ENCODE data around the gene LCK.

DNA sequence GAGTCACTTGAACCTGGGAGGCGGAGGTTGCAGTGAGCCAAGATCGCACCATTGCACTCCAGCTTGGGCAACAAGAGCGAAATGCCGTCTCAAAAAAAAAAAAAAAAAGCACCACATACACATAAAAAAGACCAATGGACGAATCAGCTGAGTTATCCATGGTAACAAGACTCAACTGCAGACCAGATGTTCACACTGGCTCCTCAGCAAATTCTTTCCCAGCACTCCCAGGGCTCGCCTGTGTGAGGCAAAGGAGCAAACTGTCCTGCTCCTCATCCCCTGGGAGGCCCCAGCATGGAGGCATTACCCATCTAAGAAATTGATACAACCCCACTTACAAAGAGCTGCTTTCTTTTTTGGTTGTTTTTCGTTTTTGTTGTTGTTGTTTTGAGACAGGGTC is 32.0 kb upstream of the LCK start:
- TF ChIP-seq KLF10 (tag by site-specific recombination; IDR thresholded peaks at IDR 0.05) (no peak), ZNF302 (tag by site-specific recombination; IDR thresholded peaks at IDR 0.05; ENCODE audit: low read depth) (no peak), ZNF37A (tag by site-specific recombination; IDR thresholded peaks at IDR 0.05) (no peak), ZNF266 (tag by site-specific recombination; IDR thresholded peaks at IDR 0.05; ENCODE audit: low read depth) (no peak), EGR2 (tag by site-specific recombination; IDR thresholded peaks at IDR 0.05; ENCODE audit: low read depth) (no peak), YY1 (tag by site-specific recombination; IDR thresholded peaks at IDR 0.05) (no peak), IKZF3 (tag by site-specific recombination; IDR thresholded peaks at IDR 0.05) (no peak), ZNF239 (tag by site-specific recombination; IDR thresholded peaks at IDR 0.05) (no peak), ZNF76 (tag by site-specific recombination; IDR thresholded peaks at IDR 0.05; ENCODE audit: borderline replicate concordance, low read depth) (no peak)
- TF ChIP-seq, protein P1, sequence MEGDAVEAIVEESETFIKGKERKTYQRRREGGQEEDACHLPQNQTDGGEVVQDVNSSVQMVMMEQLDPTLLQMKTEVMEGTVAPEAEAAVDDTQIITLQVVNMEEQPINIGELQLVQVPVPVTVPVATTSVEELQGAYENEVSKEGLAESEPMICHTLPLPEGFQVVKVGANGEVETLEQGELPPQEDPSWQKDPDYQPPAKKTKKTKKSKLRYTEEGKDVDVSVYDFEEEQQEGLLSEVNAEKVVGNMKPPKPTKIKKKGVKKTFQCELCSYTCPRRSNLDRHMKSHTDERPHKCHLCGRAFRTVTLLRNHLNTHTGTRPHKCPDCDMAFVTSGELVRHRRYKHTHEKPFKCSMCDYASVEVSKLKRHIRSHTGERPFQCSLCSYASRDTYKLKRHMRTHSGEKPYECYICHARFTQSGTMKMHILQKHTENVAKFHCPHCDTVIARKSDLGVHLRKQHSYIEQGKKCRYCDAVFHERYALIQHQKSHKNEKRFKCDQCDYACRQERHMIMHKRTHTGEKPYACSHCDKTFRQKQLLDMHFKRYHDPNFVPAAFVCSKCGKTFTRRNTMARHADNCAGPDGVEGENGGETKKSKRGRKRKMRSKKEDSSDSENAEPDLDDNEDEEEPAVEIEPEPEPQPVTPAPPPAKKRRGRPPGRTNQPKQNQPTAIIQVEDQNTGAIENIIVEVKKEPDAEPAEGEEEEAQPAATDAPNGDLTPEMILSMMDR (tag by site-specific recombination; IDR thresholded peaks at IDR 0.05), result no peak
- TF ChIP-seq, protein P2, sequence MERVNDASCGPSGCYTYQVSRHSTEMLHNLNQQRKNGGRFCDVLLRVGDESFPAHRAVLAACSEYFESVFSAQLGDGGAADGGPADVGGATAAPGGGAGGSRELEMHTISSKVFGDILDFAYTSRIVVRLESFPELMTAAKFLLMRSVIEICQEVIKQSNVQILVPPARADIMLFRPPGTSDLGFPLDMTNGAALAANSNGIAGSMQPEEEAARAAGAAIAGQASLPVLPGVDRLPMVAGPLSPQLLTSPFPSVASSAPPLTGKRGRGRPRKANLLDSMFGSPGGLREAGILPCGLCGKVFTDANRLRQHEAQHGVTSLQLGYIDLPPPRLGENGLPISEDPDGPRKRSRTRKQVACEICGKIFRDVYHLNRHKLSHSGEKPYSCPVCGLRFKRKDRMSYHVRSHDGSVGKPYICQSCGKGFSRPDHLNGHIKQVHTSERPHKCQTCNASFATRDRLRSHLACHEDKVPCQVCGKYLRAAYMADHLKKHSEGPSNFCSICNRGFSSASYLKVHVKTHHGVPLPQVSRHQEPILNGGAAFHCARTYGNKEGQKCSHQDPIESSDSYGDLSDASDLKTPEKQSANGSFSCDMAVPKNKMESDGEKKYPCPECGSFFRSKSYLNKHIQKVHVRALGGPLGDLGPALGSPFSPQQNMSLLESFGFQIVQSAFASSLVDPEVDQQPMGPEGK (tag by site-specific recombination; IDR thresholded peaks at IDR 0.05), result no peak
- TF ChIP-seq, protein P3, sequence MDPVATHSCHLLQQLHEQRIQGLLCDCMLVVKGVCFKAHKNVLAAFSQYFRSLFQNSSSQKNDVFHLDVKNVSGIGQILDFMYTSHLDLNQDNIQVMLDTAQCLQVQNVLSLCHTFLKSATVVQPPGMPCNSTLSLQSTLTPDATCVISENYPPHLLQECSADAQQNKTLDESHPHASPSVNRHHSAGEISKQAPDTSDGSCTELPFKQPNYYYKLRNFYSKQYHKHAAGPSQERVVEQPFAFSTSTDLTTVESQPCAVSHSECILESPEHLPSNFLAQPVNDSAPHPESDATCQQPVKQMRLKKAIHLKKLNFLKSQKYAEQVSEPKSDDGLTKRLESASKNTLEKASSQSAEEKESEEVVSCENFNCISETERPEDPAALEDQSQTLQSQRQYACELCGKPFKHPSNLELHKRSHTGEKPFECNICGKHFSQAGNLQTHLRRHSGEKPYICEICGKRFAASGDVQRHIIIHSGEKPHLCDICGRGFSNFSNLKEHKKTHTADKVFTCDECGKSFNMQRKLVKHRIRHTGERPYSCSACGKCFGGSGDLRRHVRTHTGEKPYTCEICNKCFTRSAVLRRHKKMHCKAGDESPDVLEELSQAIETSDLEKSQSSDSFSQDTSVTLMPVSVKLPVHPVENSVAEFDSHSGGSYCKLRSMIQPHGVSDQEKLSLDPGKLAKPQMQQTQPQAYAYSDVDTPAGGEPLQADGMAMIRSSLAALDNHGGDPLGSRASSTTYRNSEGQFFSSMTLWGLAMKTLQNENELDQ (tag by site-specific recombination; IDR thresholded peaks at IDR 0.05; ENCODE audit: low read depth), result no peak
